CD14-positive monocyte (primary cell): ENCODE data around the gene AKR1C8. TPM values are rescaled to one million over a fixed set of nuclear protein-coding genes. Genes with fewer than 3 reads are reported as not detected.

Experiments used
- DNase-seq, 3 donors: peaks; one replicate each; pipeline ENCODE4 v3.0.0-alpha.2; 2011 to 2022
- H2AFZ ChIP-seq: 2 replicates; pipeline ENCODE4 v1.6.0; 2012; ENCODE audit warnings: mild to moderate bottlenecking, low read depth, low read length, inconsistent platforms; ENCODE audit not compliant: insufficient read depth, poor library complexity, severe bottlenecking
- H3K27ac ChIP-seq, 2 donors: 1 replicate in 1 of 2; 2 replicates in 1 of 2; pipeline ENCODE4 v1.5.1; 2012 to 2013; ENCODE audit warnings: low read length in 2 of 2, control low read depth in 1 of 2, inconsistent platforms in 1 of 2, low read depth in 1 of 2, mild to moderate bottlenecking in 1 of 2
- H3K27me3 ChIP-seq, 2 donors: one replicate each; pipeline versions ENCODE4 v1.6.0 to v1.6.1; 2011 to 2013; ENCODE audit warnings: low read length in 2 of 2; ENCODE audit not compliant: control insufficient read depth in 2 of 2, insufficient read depth in 2 of 2
- H3K36me3 ChIP-seq, 2 donors: replicated peaks in 1 of 2; 1 replicate in 1 of 2; 2 replicates in 1 of 2; pipeline versions ENCODE4 v1.5.1 to v1.6.1; 2012 to 2013; ENCODE audit warnings: low read length in 2 of 2, control low read depth in 1 of 2, inconsistent platforms in 1 of 2, mild to moderate bottlenecking in 1 of 2; ENCODE audit not compliant: insufficient read depth in 2 of 2, control insufficient read depth in 1 of 2
- H3K4me1 ChIP-seq, 2 donors: 1 replicate in 1 of 2; 2 replicates in 1 of 2; pipeline versions ENCODE4 v1.5.1 to v1.6.1; 2012 to 2013; ENCODE audit warnings: low read length in 2 of 2, control low read depth in 1 of 2, inconsistent platforms in 1 of 2, mild to moderate bottlenecking in 1 of 2, moderate library complexity in 1 of 2; ENCODE audit not compliant: insufficient read depth in 2 of 2, control insufficient read depth in 1 of 2
- H3K4me2 ChIP-seq: replicated peaks from 2 replicates; pipeline ENCODE3; 2012; ENCODE audit warnings: low read length, moderate library complexity, mild to moderate bottlenecking; ENCODE audit not compliant: poor library complexity, severe bottlenecking; ENCODE audit errors: extremely low read depth
- H3K4me3 ChIP-seq, 3 experiments: fragments of 200-600 bp in 1 of 3; sonication (generic) in 1 of 3; replicated peaks in 1 of 3; 1 replicate in 2 of 3; 2 replicates in 1 of 3; pipeline ENCODE4 v1.5.1; 2011 to 2013; ENCODE audit warnings: low read length in 3 of 3, mild to moderate bottlenecking in 3 of 3, control low read depth in 2 of 3, low read depth in 2 of 3, inconsistent platforms in 1 of 3, moderate library complexity in 1 of 3
- H3K79me2 ChIP-seq: 2 replicates; pipeline ENCODE4 v1.6.0; 2012; ENCODE audit warnings: mild to moderate bottlenecking, control low read depth, inconsistent platforms, low read length, moderate library complexity; ENCODE audit not compliant: insufficient read depth
- H3K9ac ChIP-seq: 2 replicates; pipeline ENCODE4 v1.6.0; 2017; ENCODE audit warnings: low read length, mild to moderate bottlenecking; ENCODE audit not compliant: insufficient read depth, poor library complexity, severe bottlenecking
- H3K9me3 ChIP-seq, 2 donors: replicated peaks in 1 of 2; 1 replicate in 1 of 2; 2 replicates in 1 of 2; pipeline versions ENCODE4 v1.5.1 to v1.6.1; 2012 to 2013; ENCODE audit warnings: low read length in 2 of 2, control low read depth in 1 of 2; ENCODE audit not compliant: control insufficient read depth in 1 of 2, insufficient read depth in 1 of 2
- H4K20me1 ChIP-seq: 2 replicates; pipeline ENCODE4 v1.6.0; 2012; ENCODE audit warnings: mild to moderate bottlenecking, low read length, control low read depth, moderate library complexity; ENCODE audit not compliant: insufficient read depth
- H3K27ac Mint-ChIP-seq, 7 donors: one replicate each; pipeline ENCODE4 v1.8.0; 2020; ENCODE audit warnings: mild to moderate bottlenecking in 7 of 7, mixed read lengths in 7 of 7, moderate library complexity in 6 of 7, inconsistent platforms in 2 of 7
- H3K27me3 Mint-ChIP-seq, 3 donors: one replicate each; pipeline ENCODE4 v1.8.0; 2021 to 2022; ENCODE audit warnings: low read depth in 3 of 3, mild to moderate bottlenecking in 3 of 3, mixed read lengths in 3 of 3, moderate library complexity in 3 of 3, inconsistent platforms in 1 of 3
- H3K36me3 Mint-ChIP-seq, 2 donors: one replicate each; pipeline ENCODE4 v1.8.0; 2020; ENCODE audit warnings: mixed read lengths in 2 of 2, inconsistent platforms in 1 of 2, mild to moderate bottlenecking in 1 of 2
- H3K4me1 Mint-ChIP-seq: one replicate; pipeline ENCODE4 v1.8.0; 2020; ENCODE audit warnings: mild to moderate bottlenecking, mixed read lengths
- H3K4me3 Mint-ChIP-seq, 2 donors: one replicate each; pipeline ENCODE4 v1.8.0; 2020; ENCODE audit warnings: mild to moderate bottlenecking in 2 of 2, mixed read lengths in 2 of 2, moderate library complexity in 1 of 2
- H3K9me3 Mint-ChIP-seq, 7 donors: one replicate each; pipeline ENCODE4 v1.8.0; 2020 to 2022; ENCODE audit warnings: mixed read lengths in 7 of 7, mild to moderate bottlenecking in 6 of 7, moderate library complexity in 6 of 7, inconsistent platforms in 2 of 7
- whole genome bisulfite sequencing: methylation state at CpG from one replicate; pipeline ENCODE4 v1.1.5; 2013; ENCODE audit warnings: missing lambda C conversion rate; ENCODE audit not compliant: insufficient coverage; 5-methylcytosine and 5-hydroxymethylcytosine counted together
- intact Hi-C, 2 donors: fragments of 100-400 bp; cut with micrococcal nuclease; formaldehyde crosslinking; loops; one replicate each; pipeline versions ENCODE4 v1.15.0 to v1.15.1; 2023
- polyA plus RNA-seq, 3 donors: library from polyadenylated mRNA; depleted of rRNA in 1 of 3; unstranded in 2 of 3; stranded (reverse) in 1 of 3; fragments of 300-500 nt in 2 of 3; fragments of >200 nt in 1 of 3; fragmentation: Illumina TruSeq in 2 of 3; gene quantifications; 1 replicate in 2 of 3; 2 replicates in 1 of 3; pipeline ENCODE4 v1.2.3, GENCODE V29; 2012 to 2021
- TF ChIP-seq, protein P1 (sequence below): fragments of 200-600 bp; IDR thresholded peaks from one replicate; pipeline ENCODE4 v1.8.0; 2022; ENCODE audit warnings: antibody characterized with exemption, mild to moderate bottlenecking

Gene AKR1C8
- polyA plus RNA-seq, 3 donors = not detected

DNA sequence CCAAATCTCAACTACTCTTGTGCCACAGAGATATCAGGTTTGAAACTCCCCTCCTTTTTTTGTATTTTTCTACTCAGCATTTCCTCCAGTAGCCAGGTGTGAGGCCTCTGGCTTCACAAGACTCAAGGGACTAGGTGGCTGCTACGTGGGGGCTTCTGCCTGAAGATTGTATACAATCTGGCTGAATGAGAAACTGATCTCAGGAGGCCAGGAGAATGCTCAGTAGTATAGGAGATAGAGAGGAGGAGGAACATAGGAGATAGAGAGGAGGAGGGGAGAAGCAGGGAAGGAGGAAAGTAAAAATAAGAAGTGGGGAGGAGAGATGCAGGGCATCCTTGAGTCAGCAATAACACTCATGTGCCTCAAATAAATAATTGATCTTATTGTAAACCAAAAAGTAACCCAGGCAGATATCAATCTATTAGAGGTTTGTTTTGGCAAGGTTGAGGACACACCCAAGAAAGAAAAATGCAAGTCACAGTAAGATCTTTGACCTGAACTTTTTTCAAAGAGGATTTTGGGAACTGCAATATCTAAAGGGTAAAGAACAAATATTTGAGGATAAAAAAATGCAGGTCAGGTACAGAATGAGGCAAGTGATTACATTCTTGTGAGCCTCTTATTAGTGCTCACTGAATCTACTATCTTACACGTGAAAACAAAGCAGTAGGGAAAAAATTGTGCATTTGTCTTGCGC is 36.8 kb downstream of the AKR1C8 start:
- Histone ChIP-seq H3K27me3 (no peaks in the 10 kb centered on the region), H4K20me1 (no peaks in the 10 kb centered on the region), H3K4me3 (no peak overlapping the region), H3K4me2 (no peak overlapping the region), H3K9ac (no peak overlapping the region), H3K79me2 (no peaks in the 10 kb centered on the region), H3K27ac (no peak overlapping the region), H2AFZ (no peak overlapping the region), H3K36me3 (no peaks in the 10 kb centered on the region), H3K9me3 (peaks cover 8 to 9% of the 10 kb centered on the region in 2 donors), H3K4me1 (no peaks in the 10 kb centered on the region)
- peaks cover 0 to 2% (median 0%) of the 10 kb centered on the region in 3 donors for H3K27me3 Mint-ChIP-seq
- no peaks in the 10 kb centered on the region for H3K36me3 Mint-ChIP-seq
- no peak for DNase-seq
- 89% methylated on average over 1 of the region's 3 CpGs for WGBS
- H3K4me3 Mint-ChIP-seq = no peak overlapping the region
- H3K9me3 Mint-ChIP-seq = peaks cover 7 to 17% (median 11%) of the 10 kb centered on the region in 7 donors
- no peak overlapping the region for H3K27ac Mint-ChIP-seq
- TF ChIP-seq, protein P1, sequence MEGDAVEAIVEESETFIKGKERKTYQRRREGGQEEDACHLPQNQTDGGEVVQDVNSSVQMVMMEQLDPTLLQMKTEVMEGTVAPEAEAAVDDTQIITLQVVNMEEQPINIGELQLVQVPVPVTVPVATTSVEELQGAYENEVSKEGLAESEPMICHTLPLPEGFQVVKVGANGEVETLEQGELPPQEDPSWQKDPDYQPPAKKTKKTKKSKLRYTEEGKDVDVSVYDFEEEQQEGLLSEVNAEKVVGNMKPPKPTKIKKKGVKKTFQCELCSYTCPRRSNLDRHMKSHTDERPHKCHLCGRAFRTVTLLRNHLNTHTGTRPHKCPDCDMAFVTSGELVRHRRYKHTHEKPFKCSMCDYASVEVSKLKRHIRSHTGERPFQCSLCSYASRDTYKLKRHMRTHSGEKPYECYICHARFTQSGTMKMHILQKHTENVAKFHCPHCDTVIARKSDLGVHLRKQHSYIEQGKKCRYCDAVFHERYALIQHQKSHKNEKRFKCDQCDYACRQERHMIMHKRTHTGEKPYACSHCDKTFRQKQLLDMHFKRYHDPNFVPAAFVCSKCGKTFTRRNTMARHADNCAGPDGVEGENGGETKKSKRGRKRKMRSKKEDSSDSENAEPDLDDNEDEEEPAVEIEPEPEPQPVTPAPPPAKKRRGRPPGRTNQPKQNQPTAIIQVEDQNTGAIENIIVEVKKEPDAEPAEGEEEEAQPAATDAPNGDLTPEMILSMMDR = no peak
- H3K4me1 Mint-ChIP-seq = no peaks in the 10 kb centered on the region
- intact Hi-C loops = no loop called here

DNA sequence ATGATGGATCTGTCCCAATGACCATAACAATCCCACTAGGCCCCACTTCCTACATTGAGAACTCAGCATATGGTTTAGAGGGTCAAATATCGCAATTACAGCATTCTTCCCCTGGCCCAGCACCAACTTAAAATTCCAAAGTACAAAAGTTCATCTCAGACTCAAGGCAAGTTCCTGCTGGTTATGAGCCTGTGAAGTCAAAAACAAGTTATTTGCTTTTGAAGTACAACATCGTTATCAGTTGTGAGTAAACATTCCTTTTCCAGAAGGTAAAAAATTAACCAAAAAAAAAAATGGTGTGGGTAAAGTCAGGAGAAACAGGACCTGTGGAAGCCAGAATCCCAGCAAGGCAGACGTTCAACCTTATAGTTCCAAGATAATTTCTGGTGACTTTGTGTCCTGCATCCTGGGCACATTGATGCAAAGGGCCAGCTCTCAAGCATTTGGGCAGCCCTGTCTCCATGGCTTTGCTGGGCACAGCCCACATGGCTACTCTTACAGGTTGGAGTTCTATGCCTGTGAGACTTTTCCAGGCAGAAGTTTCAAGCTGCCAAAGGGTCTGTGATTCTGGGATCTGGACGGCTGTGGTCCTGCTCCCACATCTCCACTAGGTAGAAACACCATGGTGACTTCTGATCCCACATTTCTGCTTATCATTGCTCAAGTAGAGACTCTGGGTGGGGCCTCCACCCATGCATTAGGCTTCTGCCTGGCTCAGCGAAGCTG is 37.5 kb downstream of the AKR1C8 start:
- H3K36me3 ChIP-seq = no peaks in the 10 kb centered on the region
- no peaks in the 10 kb centered on the region for H4K20me1 ChIP-seq
- peaks cover 8 to 9% of the 10 kb centered on the region in 2 donors for H3K9me3 ChIP-seq
- Mint-ChIP-seq H3K36me3 (no peaks in the 10 kb centered on the region), H3K27ac (no peak overlapping the region), H3K9me3 (peaks cover 7 to 18% (median 11%) of the 10 kb centered on the region in 7 donors), H3K4me3 (no peak overlapping the region), H3K27me3 (peaks cover 0 to 2% (median 0%) of the 10 kb centered on the region in 3 donors), H3K4me1 (no peaks in the 10 kb centered on the region)
- H3K79me2 ChIP-seq = no peaks in the 10 kb centered on the region
- no peaks in the 10 kb centered on the region for H3K4me1 ChIP-seq
- no peak overlapping the region for H3K9ac ChIP-seq
- WGBS = 82% methylated on average over 4 of the region's 5 CpGs
- no peak overlapping the region for H2AFZ ChIP-seq
- no peak for DNase-seq
- H3K27ac ChIP-seq = no peak overlapping the region
- TF ChIP-seq, protein P1 = no peak
- H3K27me3 ChIP-seq = no peaks in the 10 kb centered on the region
- H3K4me3 ChIP-seq = no peak overlapping the region
- no peak overlapping the region for H3K4me2 ChIP-seq
- intact Hi-C loops = no loop called here
